LoVo (cell line): ENCODE data around the gene ISOC1.

Source experiments
- DNase-seq: peaks from one replicate; pipeline ENCODE4 v3.0.0-alpha.2; 2016; ENCODE audit warnings: low spot score

ISOC1 gene

GRCh38 chr5:129094087-129094923 lies at the start of gene ISOC1:
TSS of gene ISOC1 (plus strand) at chr5:129094749. CDS start at chr5:129094767, 18 bp downstream.
- peak; percentile 97 for DNase-seq

GRCh38 chr5:129046151-129046550 lies 48.4 kb upstream of the ISOC1 start:
- DNase-seq = no peak

- no peak for DNase-seq
These were observed 46.0 kb upstream of the ISOC1 start for GRCh38 chr5:129048509-129048908.

- DNase-seq = no peak
These were observed 45.3 kb upstream of the ISOC1 start for GRCh38 chr5:129049126-129049799.

GRCh38 chr5:129051283-129051682 lies 43.3 kb upstream of the ISOC1 start:
- no peak for DNase-seq

- DNase-seq = no peak
These were observed 41.1 kb upstream of the ISOC1 start for GRCh38 chr5:129053438-129053837.

GRCh38 chr5:129057329-129057728 lies 37.2 kb upstream of the ISOC1 start:
- DNase-seq = no peak

- DNase-seq = no peak
These were observed 32.7 kb upstream of the ISOC1 start for GRCh38 chr5:129061849-129062248.

- no peak for DNase-seq
These were observed 31.0 kb upstream of the ISOC1 start for GRCh38 chr5:129063483-129064113.

GRCh38 chr5:129065721-129066120 lies 28.8 kb upstream of the ISOC1 start:
- no peak for DNase-seq

GRCh38 chr5:129067745-129068144 lies 26.8 kb upstream of the ISOC1 start:
- no peak for DNase-seq

- no peak for DNase-seq
These were observed 25.3 kb upstream of the ISOC1 start for GRCh38 chr5:129069292-129069691.

GRCh38 chr5:129073111-129073510 lies 21.4 kb upstream of the ISOC1 start:
- no peak for DNase-seq

- DNase-seq = no peak
These were observed 19.6 kb upstream of the ISOC1 start for GRCh38 chr5:129074903-129075302.

- no peak for DNase-seq
These were observed 17.0 kb upstream of the ISOC1 start for GRCh38 chr5:129077433-129078075.

GRCh38 chr5:129078247-129078646 lies 16.3 kb upstream of the ISOC1 start:
- no peak for DNase-seq

- no peak for DNase-seq
These were observed 15.9 kb upstream of the ISOC1 start for GRCh38 chr5:129078660-129079059.

- no peak for DNase-seq
These were observed 15.1 kb upstream of the ISOC1 start for GRCh38 chr5:129079496-129079895.

- DNase-seq = no peak
These were observed 13.8 kb upstream of the ISOC1 start for GRCh38 chr5:129080766-129081165.

- no peak for DNase-seq
These were observed 12.1 kb upstream of the ISOC1 start for GRCh38 chr5:129082225-129083136.
